GM18508 (cell line): ENCODE data around the gene SMARCA2.

Experiments
- ATAC-seq: cut with Tn5 transposase; IDR thresholded peaks from one replicate; pipeline ENCODE4 v1.9.1; 2021; ENCODE audit warnings: moderate number of reproducible peaks; ENCODE audit not compliant: insufficient read depth, unreplicated experiment

Gene SMARCA2

GRCh38 chr9:2015581-2016407 lies 647 bp downstream of the SMARCA2 start:
- ATAC-seq = no peak

GRCh38 chr9:2016408-2017330 lies 1.5 kb downstream of the SMARCA2 start:
- ATAC-seq = no peak

GRCh38 chr9:2017331-2018161 lies 2.4 kb downstream of the SMARCA2 start:
- no peak for ATAC-seq

- no peak for ATAC-seq
Measured at GRCh38 chr9:2018162-2018643, 3.1 kb downstream of the SMARCA2 start.

- no peak for ATAC-seq
Measured at GRCh38 chr9:2018764-2019558, 3.8 kb downstream of the SMARCA2 start.

- ATAC-seq = no peak
Measured at GRCh38 chr9:2019723-2020122, 4.6 kb downstream of the SMARCA2 start.

GRCh38 chr9:2021731-2022130 lies 6.6 kb downstream of the SMARCA2 start:
- ATAC-seq = no peak

GRCh38 chr9:2022560-2022959 lies 7.4 kb downstream of the SMARCA2 start:
- ATAC-seq = no peak

GRCh38 chr9:2023042-2023441 lies 7.9 kb downstream of the SMARCA2 start:
- no peak for ATAC-seq

GRCh38 chr9:2023532-2023931 lies 8.4 kb downstream of the SMARCA2 start:
- peak; percentile 41 for ATAC-seq

GRCh38 chr9:2024888-2025782 lies 10.0 kb downstream of the SMARCA2 start:
- no peak for ATAC-seq

- ATAC-seq = no peak
Measured at GRCh38 chr9:2026220-2026997, 11.3 kb downstream of the SMARCA2 start.

GRCh38 chr9:2027543-2028160 lies 12.5 kb downstream of the SMARCA2 start:
- ATAC-seq = no peak

- ATAC-seq = no peak
Measured at GRCh38 chr9:2028888-2029287, 13.7 kb downstream of the SMARCA2 start.

- no peak for ATAC-seq
Measured at GRCh38 chr9:2029666-2030170, 14.6 kb downstream of the SMARCA2 start.

- no peak for ATAC-seq
Measured at GRCh38 chr9:2032234-2032633, 17.1 kb downstream of the SMARCA2 start.

GRCh38 chr9:2036844-2037243 lies 21.7 kb downstream of the SMARCA2 start:
- ATAC-seq = no peak
